T47D (cell line): Measurements from ENCODE around the gene RAB3A.

Experiments used
- DNase-seq, 2 experiments: peaks; one replicate each; pipeline versions ENCODE4 v3.0.0 to v3.0.0-alpha.2; 2011 to 2012; ENCODE audit warnings: low read depth in 1 of 2, low spot score in 1 of 2
- JUND ChIP-seq: IDR thresholded peaks from 2 replicates; pipeline ENCODE4 v1.6.1; 2012; ENCODE audit warnings: low read depth
- in situ Hi-C: cut with HindIII; loops from 2 replicates; pipeline ENCODE4 v1.10.0; 2016; ENCODE audit warnings: low sequenced_read_pairs, low pct_unique_long_range_greater_than_20kb

RAB3A gene

DNA sequence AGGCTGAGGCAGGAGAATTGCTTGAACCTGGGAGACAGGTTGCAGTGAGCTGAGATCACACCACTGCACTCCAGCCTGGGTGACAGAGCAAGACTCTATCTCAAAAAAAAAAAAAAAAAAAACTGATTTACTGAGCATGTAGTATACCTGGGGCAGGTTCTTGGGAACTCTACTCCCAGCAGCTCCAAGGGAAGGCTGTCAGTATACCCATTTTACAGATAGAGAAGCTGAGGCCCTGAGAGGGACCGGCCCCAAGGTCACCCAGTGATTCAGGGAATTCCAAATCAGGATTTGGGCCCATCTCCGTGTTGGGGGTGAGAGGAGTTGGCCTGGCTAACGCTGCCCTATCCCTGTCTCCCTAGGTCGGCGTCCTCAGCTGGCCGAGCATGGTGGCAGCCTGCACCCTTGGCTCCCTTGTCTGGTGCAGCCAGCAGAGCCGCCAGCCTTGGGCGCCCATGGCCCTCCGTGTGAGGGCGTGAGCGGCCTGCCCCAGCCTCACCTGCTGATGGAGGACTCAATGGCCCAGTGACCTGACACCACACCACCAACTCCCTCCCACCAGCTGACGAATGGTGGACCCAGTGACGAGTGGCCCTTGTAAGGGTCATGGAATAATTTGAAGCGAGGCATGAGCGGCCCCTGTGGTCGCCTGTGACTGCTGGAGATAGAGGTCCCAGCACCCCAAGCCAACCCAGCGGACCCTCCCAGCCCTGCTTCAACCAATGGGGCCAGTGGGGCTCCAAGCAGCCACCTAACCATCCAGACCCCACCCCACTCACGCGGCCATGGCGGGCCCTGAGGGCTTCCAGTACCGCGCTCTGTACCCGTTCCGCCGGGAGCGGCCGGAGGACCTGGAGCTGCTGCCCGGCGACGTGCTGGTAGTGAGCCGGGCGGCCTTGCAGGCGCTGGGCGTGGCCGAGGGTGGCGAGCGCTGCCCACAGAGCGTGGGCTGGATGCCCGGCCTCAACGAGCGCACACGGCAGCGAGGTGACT is 48.5 kb downstream of the RAB3A start:
- in situ Hi-C loops = no loop called here
- no peak for TF ChIP-seq JUND

DNA sequence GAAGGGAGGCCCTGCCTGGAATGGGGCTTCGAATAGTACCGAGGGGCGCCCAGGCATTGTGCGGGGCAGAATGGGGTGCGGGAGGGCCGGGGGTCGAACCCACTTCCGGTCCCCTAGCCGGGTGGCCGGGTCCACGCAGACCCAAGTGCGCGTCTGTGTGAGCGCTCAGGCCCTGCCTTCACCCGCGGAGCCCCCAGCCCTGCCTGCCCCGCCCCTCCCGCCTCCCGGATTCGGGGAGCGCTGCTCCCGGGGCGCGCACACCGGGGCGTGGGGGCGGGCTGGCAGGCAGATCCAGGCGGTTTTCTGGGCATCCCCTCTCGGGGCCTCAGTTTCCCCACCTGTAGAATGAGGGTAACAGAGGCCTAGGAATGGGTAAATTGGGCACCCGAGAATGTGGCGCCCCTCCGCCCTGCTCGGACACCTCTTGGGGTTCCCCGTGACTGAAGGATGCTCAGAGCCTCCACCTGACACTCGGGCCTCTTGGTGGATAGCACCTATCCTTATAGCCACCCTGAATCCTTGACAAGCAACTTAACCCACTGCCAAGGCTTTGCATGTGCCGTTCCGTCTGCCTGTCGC is 50.2 kb downstream of the RAB3A start:
- DNase-seq = no peak
- in situ Hi-C loops = no loop called here
- no peak for TF ChIP-seq JUND

More for the DNA sequence above, 48.5 kb downstream of the RAB3A start:
- DNase-seq = no peak

DNA sequence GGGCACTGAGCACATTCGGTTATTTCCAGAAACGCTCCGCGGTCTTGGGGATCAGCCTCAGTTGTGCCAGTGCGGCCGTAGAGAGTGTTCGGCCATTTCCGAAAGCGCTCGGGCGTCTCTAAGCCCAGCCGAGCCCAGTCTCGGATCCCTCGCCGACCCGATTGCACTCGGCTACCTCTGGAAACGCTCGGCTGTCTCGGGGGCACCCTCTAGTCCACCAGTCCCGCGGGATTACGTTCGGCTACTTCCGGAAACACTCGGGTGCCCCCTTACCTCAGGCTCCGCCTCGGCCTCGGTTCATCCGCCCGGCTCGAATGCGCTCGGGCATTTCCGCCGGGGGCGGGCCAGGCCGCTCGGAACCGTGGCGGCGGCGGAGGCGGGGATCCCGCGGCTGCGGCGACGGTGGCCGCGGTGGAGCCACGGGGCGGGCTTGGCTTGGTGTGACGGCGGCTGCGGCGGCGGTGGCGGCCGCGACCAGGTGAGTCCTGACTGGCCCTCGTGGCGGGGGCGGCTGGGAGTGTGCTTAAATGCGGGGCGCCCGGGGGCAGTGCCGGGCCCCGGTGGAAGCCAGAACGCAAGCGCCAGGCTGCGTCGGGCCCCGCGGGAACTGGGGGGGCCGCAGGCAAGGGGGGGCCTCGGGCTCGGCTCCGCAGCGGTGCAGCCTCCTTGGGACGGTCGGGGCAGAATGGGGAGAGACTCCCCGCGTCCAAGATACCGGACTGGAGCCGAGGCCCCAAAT is 50.9 kb downstream of the RAB3A start, which contains the start of gene PIK3R2:
PIK3R2 (plus strand) TSS at position 347 of the 739 bp plus-strand sequence. CDS start 2,717 bp downstream, outside the sequence.
- no peak for TF ChIP-seq JUND
- DNase-seq = peak; percentile 95 to 98
- in situ Hi-C loops = no loop called here

DNA sequence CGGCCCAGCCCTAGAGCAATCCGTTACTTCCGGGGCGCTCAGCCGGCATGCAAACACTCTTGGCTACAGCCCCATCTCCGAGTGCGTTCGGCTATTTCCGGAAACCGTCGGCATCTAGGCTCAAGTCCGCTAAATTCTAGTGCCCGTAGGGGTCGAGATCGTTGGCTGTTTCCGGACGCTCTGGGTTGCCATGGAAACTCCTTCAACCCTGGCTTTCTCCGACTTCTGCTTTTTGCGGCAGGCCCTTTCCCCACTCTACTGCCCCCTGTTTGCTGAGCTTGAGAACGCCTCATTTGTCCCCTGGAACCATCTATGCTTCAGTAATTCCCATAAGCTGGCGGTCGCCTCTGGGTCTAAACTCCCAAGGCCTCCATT is 51.4 kb downstream of the RAB3A start:
- DNase-seq = peak; percentile 85 to 87
- in situ Hi-C loops = no loop called here
- no peak for TF ChIP-seq JUND

DNA sequence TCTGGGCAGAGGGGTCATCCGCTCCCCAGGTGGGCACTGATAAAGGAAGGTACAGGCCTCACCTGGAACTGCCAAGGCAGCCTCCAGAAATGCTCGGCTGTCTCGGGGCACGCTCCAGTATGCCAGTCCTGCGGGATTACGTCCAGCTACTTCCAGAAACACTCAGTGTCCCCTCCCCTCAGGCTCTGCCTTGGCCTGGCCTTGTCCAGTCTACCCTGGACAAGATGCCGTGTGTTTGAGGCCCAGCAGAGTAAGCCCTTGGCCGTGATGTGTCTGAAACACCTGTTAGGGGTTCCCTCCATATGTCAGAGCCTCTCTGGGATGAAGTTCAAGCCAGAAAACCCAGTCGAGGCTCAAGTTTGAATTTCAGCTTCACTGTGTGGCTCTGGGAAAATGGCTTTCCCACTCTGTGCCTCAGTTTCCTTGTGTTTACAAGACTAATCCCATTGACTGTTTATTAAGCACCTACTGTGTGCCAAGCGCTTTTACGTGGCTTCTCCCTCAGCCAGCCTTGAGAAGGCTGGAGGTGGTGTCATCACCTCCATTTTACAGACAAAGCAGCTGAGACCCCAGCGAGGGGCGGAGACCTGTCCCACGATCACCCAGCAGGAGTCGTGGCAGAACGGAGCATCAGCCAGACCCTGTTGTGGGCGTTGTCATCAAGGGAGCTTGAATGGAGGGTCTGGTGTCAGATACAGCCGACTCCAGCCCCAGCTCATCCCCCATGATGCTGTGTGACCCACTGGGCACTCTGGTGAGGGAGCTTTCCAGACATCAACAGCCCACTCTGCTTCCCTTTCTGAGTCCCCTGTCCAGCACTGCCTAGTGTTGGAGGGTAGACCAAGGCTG is 52.8 kb downstream of the RAB3A start:
- TF ChIP-seq JUND = no peak
- DNase-seq = no peak
- in situ Hi-C loops = no loop called here

DNA sequence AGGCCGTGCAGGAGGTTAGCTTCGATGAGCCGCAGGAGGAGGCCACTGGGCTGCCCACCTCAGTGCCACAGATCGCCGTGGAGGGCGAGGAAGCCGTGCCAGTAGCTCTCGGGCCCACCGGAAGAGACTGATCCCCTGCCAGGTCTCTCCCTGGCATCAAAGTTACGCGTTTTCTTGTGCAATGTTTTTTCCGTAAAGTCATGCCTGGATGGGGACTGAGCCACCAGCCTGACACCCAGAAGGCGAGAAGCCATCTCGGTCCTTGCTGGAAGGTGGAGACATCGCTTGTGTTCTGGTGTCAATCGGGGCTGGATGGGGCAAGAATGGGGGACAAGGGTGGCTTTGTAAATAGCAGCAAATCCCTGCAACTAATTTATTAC is 54.3 kb downstream of the RAB3A start:
- DNase-seq = no peak
- no peak for TF ChIP-seq JUND
- in situ Hi-C loops = no loop called here

DNA sequence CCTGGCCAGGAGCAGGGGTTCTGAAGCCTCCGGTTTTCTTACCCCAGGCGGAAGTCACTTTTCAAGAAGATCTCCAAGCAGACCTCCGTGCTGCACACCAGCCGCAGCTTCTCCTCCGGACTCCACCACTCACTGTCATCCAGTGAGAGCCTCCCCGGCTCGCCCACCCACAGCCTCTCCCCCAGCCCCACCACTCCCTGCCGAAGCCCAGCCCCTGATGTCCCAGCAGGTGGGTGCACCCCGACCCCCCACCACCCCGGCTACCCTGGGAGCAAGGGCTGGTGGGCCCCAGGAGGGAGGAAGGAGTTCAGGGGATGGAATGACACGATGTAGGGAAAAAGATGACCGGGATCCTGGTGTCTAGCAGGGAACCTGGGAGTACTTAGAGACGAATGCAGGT is 56.4 kb downstream of the RAB3A start:
- TF ChIP-seq JUND = no peak
- in situ Hi-C loops = no loop called here
- no peak for DNase-seq
